Caco-2 (cell line): Measurements from ENCODE around the gene HCST. TPM values are rescaled to one million over a fixed set of nuclear protein-coding genes. Genes with fewer than 3 reads are reported as not detected.

ENCODE experiments used
- BruUV-seq: library from RNA; stranded (reverse); fragments of 400-500 nt; replicated peaks from 2 replicates; lab custom pipeline; 2021; lab: Mats Ljungman, UMichigan
- CTCF ChIA-PET: fragments of 300-600 bp; sonication (Branson Sonifier 250); formaldehyde crosslinking; loops from one replicate; lab custom pipeline; 2022; ENCODE audit warnings: antibody characterized with exemption; lab: Charles Lee
- POLR2A ChIA-PET: fragments of 300-600 bp; sonication (Branson Sonifier 250); formaldehyde crosslinking; loops from one replicate; lab custom pipeline; 2022; ENCODE audit warnings: antibody characterized with exemption; lab: Charles Lee
- DNase-seq, 2 experiments: peaks; one replicate each; pipeline versions ENCODE4 v3.0.0 to v3.0.0-alpha.2; 2020 to 2022
- H3K27me3 ChIP-seq: replicated peaks from 2 replicates; pipeline ENCODE4 v1.6.0; 2011; ENCODE audit warnings: low read length; ENCODE audit not compliant: control insufficient read depth, insufficient read depth
- H3K36me3 ChIP-seq: 2 replicates; pipeline ENCODE4 v1.5.1; 2011; ENCODE audit warnings: low read length; ENCODE audit not compliant: control insufficient read depth, insufficient read depth
- H3K4me1 ChIP-seq: fragments of 250-450 bp; sonication (Bioruptor Pico); 2 replicates; pipeline ENCODE4 v1.5.1; 2020; ENCODE audit warnings: mild to moderate bottlenecking
- H3K4me3 ChIP-seq: 2 replicates; pipeline ENCODE4 v1.5.1; 2011; ENCODE audit warnings: low read depth, mild to moderate bottlenecking, control low read depth, low read length
- H3K9me3 ChIP-seq: fragments of 250-450 bp; sonication (Bioruptor Pico); 2 replicates; pipeline ENCODE4 v1.5.1; 2020; ENCODE audit warnings: mild to moderate bottlenecking, moderate library complexity
- H3K27ac Mint-ChIP-seq: one replicate; pipeline ENCODE4 v1.8.0; 2022; ENCODE audit warnings: mixed read lengths; ENCODE audit not compliant: unreplicated experiment
- H3K27me3 Mint-ChIP-seq: one replicate; pipeline ENCODE4 v1.8.0; 2022; ENCODE audit warnings: mixed read lengths; ENCODE audit not compliant: insufficient read depth, unreplicated experiment
- H3K36me3 Mint-ChIP-seq: one replicate; pipeline ENCODE4 v1.8.0; 2022; ENCODE audit warnings: mild to moderate bottlenecking, mixed read lengths; ENCODE audit not compliant: insufficient read depth, unreplicated experiment
- H3K4me1 Mint-ChIP-seq: one replicate; pipeline ENCODE4 v1.8.0; 2022; ENCODE audit warnings: low read depth, mixed read lengths; ENCODE audit not compliant: unreplicated experiment
- H3K4me3 Mint-ChIP-seq: one replicate; pipeline ENCODE4 v1.8.0; 2022; ENCODE audit warnings: mild to moderate bottlenecking, moderate library complexity, mixed read lengths; ENCODE audit not compliant: unreplicated experiment
- H3K9me3 Mint-ChIP-seq: one replicate; pipeline ENCODE4 v1.8.0; 2022; ENCODE audit warnings: mixed read lengths; ENCODE audit not compliant: unreplicated experiment
- intact Hi-C: fragments of 100-400 bp; cut with micrococcal nuclease; formaldehyde crosslinking; loops from one replicate; pipeline ENCODE4 v1.10.0; 2022; ENCODE audit not compliant: unreplicated experiment
- total RNA-seq: library from RNA; stranded (reverse); gene quantifications from 2 replicates; pipeline ENCODE4 v1.2.3, GENCODE V29; 2022
- TF ChIP-seq, protein P1 (sequence below), 2 experiments: fragments of 200-600 bp in 1 of 2; IDR thresholded peaks; 1 replicate in 1 of 2; 2 replicates in 1 of 2; pipeline versions ENCODE4 v1.5.1 to v1.8.0; 2011 to 2022; ENCODE audit warnings: antibody characterized with exemption in 1 of 2, control low read depth in 1 of 2, inconsistent platforms in 1 of 2, low read depth in 1 of 2, low read length in 1 of 2, mild to moderate bottlenecking in 1 of 2, moderate library complexity in 1 of 2; ENCODE audit not compliant: insufficient read depth in 1 of 2, severe bottlenecking in 1 of 2, unreplicated experiment in 1 of 2

Gene HCST
- total RNA-seq, 1 experiment from 2014 or later = not detected

GRCh38 chr19:35940078-35940775 is 37.9 kb downstream of the HCST start:
- DNase-seq = no peak
- no peaks in the 10 kb centered on the region for H3K9me3 ChIP-seq
- peaks cover 17% of the 10 kb centered on the region for H3K4me1 ChIP-seq
- Mint-ChIP-seq H3K4me1 (peaks cover 29% of the 10 kb centered on the region), H3K27ac (no peak overlapping the region), H3K9me3 (no peaks in the 10 kb centered on the region), H3K27me3 (no peaks in the 10 kb centered on the region), H3K4me3 (no peak overlapping the region), H3K36me3 (peaks cover 4% of the 10 kb centered on the region)
- no peak overlapping the region for H3K4me3 ChIP-seq
- no TSS peak for BruUV-seq
- intact Hi-C loops = no loop called here
- no peaks in the 10 kb centered on the region for H3K36me3 ChIP-seq
- POLR2A ChIA-PET = no interaction called here
- CTCF ChIA-PET = no interaction called here
- no peaks in the 10 kb centered on the region for H3K27me3 ChIP-seq
- TF ChIP-seq, protein P1, sequence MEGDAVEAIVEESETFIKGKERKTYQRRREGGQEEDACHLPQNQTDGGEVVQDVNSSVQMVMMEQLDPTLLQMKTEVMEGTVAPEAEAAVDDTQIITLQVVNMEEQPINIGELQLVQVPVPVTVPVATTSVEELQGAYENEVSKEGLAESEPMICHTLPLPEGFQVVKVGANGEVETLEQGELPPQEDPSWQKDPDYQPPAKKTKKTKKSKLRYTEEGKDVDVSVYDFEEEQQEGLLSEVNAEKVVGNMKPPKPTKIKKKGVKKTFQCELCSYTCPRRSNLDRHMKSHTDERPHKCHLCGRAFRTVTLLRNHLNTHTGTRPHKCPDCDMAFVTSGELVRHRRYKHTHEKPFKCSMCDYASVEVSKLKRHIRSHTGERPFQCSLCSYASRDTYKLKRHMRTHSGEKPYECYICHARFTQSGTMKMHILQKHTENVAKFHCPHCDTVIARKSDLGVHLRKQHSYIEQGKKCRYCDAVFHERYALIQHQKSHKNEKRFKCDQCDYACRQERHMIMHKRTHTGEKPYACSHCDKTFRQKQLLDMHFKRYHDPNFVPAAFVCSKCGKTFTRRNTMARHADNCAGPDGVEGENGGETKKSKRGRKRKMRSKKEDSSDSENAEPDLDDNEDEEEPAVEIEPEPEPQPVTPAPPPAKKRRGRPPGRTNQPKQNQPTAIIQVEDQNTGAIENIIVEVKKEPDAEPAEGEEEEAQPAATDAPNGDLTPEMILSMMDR (IDR thresholded peaks at IDR 0.05; ENCODE audit: insufficient read depth in 1 of 2, low read depth in 1 of 2, low read length in 1 of 2, severe bottlenecking in 1 of 2, unreplicated experiment in 1 of 2) = no peak

DNA sequence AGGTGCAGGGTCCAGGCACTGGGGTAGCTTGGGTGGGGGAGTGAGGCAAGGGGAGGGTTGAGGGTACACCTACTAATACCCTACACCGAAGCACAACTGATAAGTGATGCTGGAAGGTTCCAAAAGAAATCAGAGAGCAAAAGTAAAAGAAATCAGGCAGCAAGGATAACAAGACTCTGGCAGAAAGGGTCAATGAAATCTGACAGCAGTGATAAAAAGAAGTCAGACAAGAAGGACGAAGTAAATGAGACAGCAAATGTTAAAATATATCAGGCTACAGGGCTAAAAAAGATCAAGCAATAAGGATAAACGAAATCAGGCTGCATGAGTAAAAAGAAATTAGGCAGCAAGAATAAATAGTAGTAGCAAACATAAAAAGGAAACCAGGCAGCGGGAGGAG is 38.5 kb downstream of the HCST start:
- POLR2A ChIA-PET = no interaction called here
- Mint-ChIP-seq H3K36me3 (peaks cover 4% of the 10 kb centered on the region), H3K9me3 (no peaks in the 10 kb centered on the region), H3K4me1 (peaks cover 26% of the 10 kb centered on the region), H3K4me3 (no peak overlapping the region), H3K27me3 (no peaks in the 10 kb centered on the region), H3K27ac (no peak overlapping the region)
- TF ChIP-seq, protein P1 (IDR thresholded peaks at IDR 0.05; ENCODE audit: insufficient read depth in 1 of 2, low read depth in 1 of 2, low read length in 1 of 2, severe bottlenecking in 1 of 2, unreplicated experiment in 1 of 2) = no peak
- Histone ChIP-seq H3K4me3 (no peak overlapping the region), H3K36me3 (no peaks in the 10 kb centered on the region), H3K9me3 (no peaks in the 10 kb centered on the region), H3K27me3 (no peaks in the 10 kb centered on the region), H3K4me1 (peaks cover 14% of the 10 kb centered on the region)
- CTCF ChIA-PET = interaction anchor here (0.6 kb wide), 1 partner anchor 121 kb away, joined by 5 read pairs; no protein-coding TSS in a partner anchor
- DNase-seq = no peak
- intact Hi-C loops = no loop called here
- no TSS peak for BruUV-seq

GRCh38 chr19:35942235-35942634 is 39.9 kb downstream of the HCST start:
- ChIA-PET CTCF (no interaction called here), POLR2A (no interaction called here)
- no peaks in the 10 kb centered on the region for H3K36me3 ChIP-seq
- intact Hi-C loops = no loop called here
- no peaks in the 10 kb centered on the region for H3K27me3 ChIP-seq
- H3K36me3 Mint-ChIP-seq = peaks cover 6% of the 10 kb centered on the region
- no peak overlapping the region for H3K4me3 Mint-ChIP-seq
- peaks cover 21% of the 10 kb centered on the region for H3K4me1 Mint-ChIP-seq
- no peak overlapping the region for H3K4me3 ChIP-seq
- no peaks in the 10 kb centered on the region for H3K9me3 ChIP-seq
- H3K27me3 Mint-ChIP-seq = no peaks in the 10 kb centered on the region
- no peak overlapping the region for H3K27ac Mint-ChIP-seq
- no peak for DNase-seq
- H3K9me3 Mint-ChIP-seq = no peaks in the 10 kb centered on the region
- H3K4me1 ChIP-seq = peaks cover 7% of the 10 kb centered on the region
- BruUV-seq = no TSS peak
- TF ChIP-seq, protein P1 (IDR thresholded peaks at IDR 0.05; ENCODE audit: insufficient read depth in 1 of 2, low read depth in 1 of 2, low read length in 1 of 2, severe bottlenecking in 1 of 2, unreplicated experiment in 1 of 2) = no peak
